ENCODE results near the gene NEAT1. TPM values are rescaled to one million over a fixed set of nuclear protein-coding genes. Genes with fewer than 3 reads are reported as not detected.
A peak's percentile ranks its signal among the peaks of the same experiment; 100 is the strongest.

NEAT1 gene
- total RNA-seq, 1 donor from 2014 or later, result 668 TPM

- intact Hi-C loops (cut with DNase I), result no loop called here
Observed at GRCh38 chr11:65386307-65387140, 36.1 kb upstream of the NEAT1 start, which contains the start of gene FRMD8. TSS of gene FRMD8 (plus strand) at chr11:65386637. CDS start at chr11:65387037, 400 bp downstream.

GRCh38 chr11:65388731-65389130 is 33.9 kb upstream of the NEAT1 start:
- intact Hi-C loops (cut with DNase I), result no loop called here
- no peak for DNase-seq (ENCODE audit: low spot score)

More at GRCh38 chr11:65386307-65387140, 36.1 kb upstream of the NEAT1 start, which contains the start of gene FRMD8:
- peak; percentile 97 for DNase-seq (ENCODE audit: low spot score)

- no peak for DNase-seq (ENCODE audit: low spot score)
- intact Hi-C loops (cut with DNase I), result no loop called here
Observed at GRCh38 chr11:65389294-65389980, 33.2 kb upstream of the NEAT1 start.

GRCh38 chr11:65390099-65390941 is 32.3 kb upstream of the NEAT1 start:
- no peak for DNase-seq (ENCODE audit: low spot score)
- intact Hi-C loops (cut with DNase I), result loop anchor here (2.0 kb wide), 1 partner anchor 24 kb away; no protein-coding TSS in a partner anchor

- DNase-seq (ENCODE audit: low spot score), result no peak
Observed at GRCh38 chr11:65390996-65391395, 31.6 kb upstream of the NEAT1 start.

GRCh38 chr11:65392186-65392829 is 30.3 kb upstream of the NEAT1 start:
- intact Hi-C loops (cut with DNase I), result no loop called here
- DNase-seq (ENCODE audit: low spot score), result no peak

More at GRCh38 chr11:65390996-65391395, 31.6 kb upstream of the NEAT1 start:
- intact Hi-C loops (cut with DNase I), result loop anchor here (2.0 kb wide), 1 partner anchor 24 kb away; no protein-coding TSS in a partner anchor

- intact Hi-C loops (cut with DNase I), result no loop called here
- DNase-seq (ENCODE audit: low spot score), result no peak
Observed at GRCh38 chr11:65392899-65393298, 29.7 kb upstream of the NEAT1 start.

GRCh38 chr11:65393513-65394079 is 29.0 kb upstream of the NEAT1 start:
- intact Hi-C loops (cut with DNase I), result no loop called here
- DNase-seq (ENCODE audit: low spot score), result no peak

- DNase-seq (ENCODE audit: low spot score), result no peak
Observed at GRCh38 chr11:65394125-65394536, 28.5 kb upstream of the NEAT1 start.

GRCh38 chr11:65395961-65396530 is 26.6 kb upstream of the NEAT1 start:
- intact Hi-C loops (cut with DNase I), result no loop called here
- DNase-seq (ENCODE audit: low spot score), result no peak

More at GRCh38 chr11:65394125-65394536, 28.5 kb upstream of the NEAT1 start:
- intact Hi-C loops (cut with DNase I), result no loop called here

GRCh38 chr11:65396769-65397745 is 25.5 kb upstream of the NEAT1 start:
- intact Hi-C loops (cut with DNase I), result no loop called here
- no peak for DNase-seq (ENCODE audit: low spot score)

- no peak for DNase-seq (ENCODE audit: low spot score)
- intact Hi-C loops (cut with DNase I), result no loop called here
Observed at GRCh38 chr11:65398362-65398910, 24.2 kb upstream of the NEAT1 start.

GRCh38 chr11:65399249-65399648 is 23.3 kb upstream of the NEAT1 start:
- intact Hi-C loops (cut with DNase I), result no loop called here
- no peak for DNase-seq (ENCODE audit: low spot score)

GRCh38 chr11:65399845-65400244 is 22.8 kb upstream of the NEAT1 start:
- DNase-seq (ENCODE audit: low spot score), result no peak
- intact Hi-C loops (cut with DNase I), result no loop called here

- DNase-seq (ENCODE audit: low spot score), result no peak
- intact Hi-C loops (cut with DNase I), result no loop called here
Observed at GRCh38 chr11:65400307-65401072, 22.1 kb upstream of the NEAT1 start.

GRCh38 chr11:65401073-65401802 is 21.4 kb upstream of the NEAT1 start:
- intact Hi-C loops (cut with DNase I), result no loop called here
- no peak for DNase-seq (ENCODE audit: low spot score)

Data from cardiac septum (tissue), 1 donor.